ENCODE measurements around the gene ARHGAP20.

DNA sequence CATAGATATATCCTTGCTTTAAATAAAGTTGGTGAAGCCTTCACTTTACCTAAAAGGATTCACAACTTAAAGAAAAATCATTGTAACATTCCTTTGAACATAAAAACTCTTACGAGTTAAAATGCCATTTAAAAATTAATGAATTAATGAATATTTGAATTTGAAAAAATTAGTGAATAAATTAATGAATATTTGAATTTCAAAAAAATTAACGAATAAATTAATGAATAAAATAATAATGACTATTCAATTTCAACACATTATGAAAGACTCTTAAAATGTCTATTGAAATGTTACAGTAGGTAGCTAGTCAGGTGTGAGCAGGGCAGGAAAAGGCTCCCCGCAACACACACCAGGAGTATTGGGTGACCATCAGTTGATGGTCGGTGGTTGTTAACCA is 22.9 kb downstream of the ARHGAP20 start:
- TF ChIP-seq EZH2phosphoT487 (IDR thresholded peaks at IDR 0.05; ENCODE audit: insufficient read depth, low read depth), result no peak
- TF ChIP-seq EZH2 (IDR thresholded peaks at IDR 0.05; ENCODE audit: insufficient read depth, poor library complexity, severe bottlenecking), result no peak

All from GM23248 (cell line).